Inferior parietal cortex (tissue), 1 donor: ENCODE measurements around the gene TVP23B.
"Not testable (repeated sequence)": the region's sequence is repeated elsewhere in the genome, so short reads cannot be mapped to it uniquely, and the experiment has no call there.

Source experiments
- DNase-seq: peaks from one replicate; pipeline ENCODE4 v3.0.0-alpha.2; 2016; ENCODE audit errors: extremely low spot score

The TVP23B gene

GRCh38 chr17:18791402-18791801 lies 10.4 kb downstream of the TVP23B start:
- DNase-seq, result not testable (repeated sequence)

GRCh38 chr17:18794841-18795240 lies 13.9 kb downstream of the TVP23B start:
- DNase-seq, result not testable (repeated sequence)

GRCh38 chr17:18796887-18797286 lies 15.9 kb downstream of the TVP23B start:
- DNase-seq, result not testable (repeated sequence)

GRCh38 chr17:18803458-18804245 lies 22.7 kb downstream of the TVP23B start:
- not testable (repeated sequence) for DNase-seq

- not testable (repeated sequence) for DNase-seq
Observed at GRCh38 chr17:18815924-18816323, 34.9 kb downstream of the TVP23B start.

- peak; percentile 73 for DNase-seq
Observed at GRCh38 chr17:18816489-18817371, 35.7 kb downstream of the TVP23B start.

GRCh38 chr17:18821430-18821829 lies 40.4 kb downstream of the TVP23B start:
- DNase-seq, result not testable (repeated sequence)

GRCh38 chr17:18827613-18828012 lies 46.6 kb downstream of the TVP23B start:
- not testable (repeated sequence) for DNase-seq

GRCh38 chr17:18848501-18848900 lies 67.5 kb downstream of the TVP23B start:
- no peak for DNase-seq

- no peak for DNase-seq
Observed at GRCh38 chr17:18850679-18851078, 69.7 kb downstream of the TVP23B start.

GRCh38 chr17:18851201-18851600 lies 70.2 kb downstream of the TVP23B start:
- no peak for DNase-seq

GRCh38 chr17:18854956-18855355 lies 74.0 kb downstream of the TVP23B start:
- DNase-seq, result no peak

- peak; percentile 98 for DNase-seq
Observed at GRCh38 chr17:18855831-18856569, 75.0 kb downstream of the TVP23B start.
